Natural killer cell treated with Interleukin-12 subunit alpha and Interleukin-12 subunit beta and Interleukin-15 and Interleukin-18, amount 100 ng/mL, for 72 hours (primary cell): ENCODE measurements around the gene MSH6. TPM values are rescaled to one million over a fixed set of nuclear protein-coding genes. Genes with fewer than 3 reads are reported as not detected.
A peak's percentile ranks its signal among the peaks of the same experiment; 100 is the strongest.

ENCODE experiments used
- ATAC-seq, 2 donors: fragments of 150-1000 bp; cut with Tn5 transposase in 1 of 2; sonication (Bioruptor Pico), chemical (Tn5 transposase) in 1 of 2; 2 replicates each; pipeline ENCODE4 v1.10.0; 2021
- DNase-seq: peaks from one replicate; pipeline ENCODE4 v3.0.0; 2022; ENCODE audit warnings: low spot score
- H3K27ac Mint-ChIP-seq, 2 donors: 1 replicate in 1 of 2; 2 replicates in 1 of 2; pipeline ENCODE4 v1.8.0; 2022; ENCODE audit warnings: mixed read lengths in 2 of 2, mild to moderate bottlenecking in 1 of 2, moderate library complexity in 1 of 2
- H3K27me3 Mint-ChIP-seq, 2 donors: 1 replicate in 1 of 2; 2 replicates in 1 of 2; pipeline ENCODE4 v1.8.0; 2022; ENCODE audit warnings: mixed read lengths in 2 of 2
- H3K36me3 Mint-ChIP-seq: one replicate; pipeline ENCODE4 v1.8.0; 2022; ENCODE audit warnings: mixed read lengths
- H3K4me1 Mint-ChIP-seq, 2 donors: 1 replicate in 1 of 2; 2 replicates in 1 of 2; pipeline ENCODE4 v1.8.0; 2022; ENCODE audit warnings: low read depth in 2 of 2, mixed read lengths in 2 of 2, mild to moderate bottlenecking in 1 of 2
- H3K4me3 Mint-ChIP-seq: one replicate; pipeline ENCODE4 v1.8.0; 2022; ENCODE audit warnings: mixed read lengths
- H3K9me3 Mint-ChIP-seq: 2 replicates; pipeline ENCODE4 v1.8.0; 2022; ENCODE audit warnings: mixed read lengths
- total RNA-seq, 2 donors: library from RNA; stranded (reverse); gene quantifications; one replicate each; pipeline ENCODE4 v1.2.3, GENCODE V29; 2022

Gene MSH6, protein sequence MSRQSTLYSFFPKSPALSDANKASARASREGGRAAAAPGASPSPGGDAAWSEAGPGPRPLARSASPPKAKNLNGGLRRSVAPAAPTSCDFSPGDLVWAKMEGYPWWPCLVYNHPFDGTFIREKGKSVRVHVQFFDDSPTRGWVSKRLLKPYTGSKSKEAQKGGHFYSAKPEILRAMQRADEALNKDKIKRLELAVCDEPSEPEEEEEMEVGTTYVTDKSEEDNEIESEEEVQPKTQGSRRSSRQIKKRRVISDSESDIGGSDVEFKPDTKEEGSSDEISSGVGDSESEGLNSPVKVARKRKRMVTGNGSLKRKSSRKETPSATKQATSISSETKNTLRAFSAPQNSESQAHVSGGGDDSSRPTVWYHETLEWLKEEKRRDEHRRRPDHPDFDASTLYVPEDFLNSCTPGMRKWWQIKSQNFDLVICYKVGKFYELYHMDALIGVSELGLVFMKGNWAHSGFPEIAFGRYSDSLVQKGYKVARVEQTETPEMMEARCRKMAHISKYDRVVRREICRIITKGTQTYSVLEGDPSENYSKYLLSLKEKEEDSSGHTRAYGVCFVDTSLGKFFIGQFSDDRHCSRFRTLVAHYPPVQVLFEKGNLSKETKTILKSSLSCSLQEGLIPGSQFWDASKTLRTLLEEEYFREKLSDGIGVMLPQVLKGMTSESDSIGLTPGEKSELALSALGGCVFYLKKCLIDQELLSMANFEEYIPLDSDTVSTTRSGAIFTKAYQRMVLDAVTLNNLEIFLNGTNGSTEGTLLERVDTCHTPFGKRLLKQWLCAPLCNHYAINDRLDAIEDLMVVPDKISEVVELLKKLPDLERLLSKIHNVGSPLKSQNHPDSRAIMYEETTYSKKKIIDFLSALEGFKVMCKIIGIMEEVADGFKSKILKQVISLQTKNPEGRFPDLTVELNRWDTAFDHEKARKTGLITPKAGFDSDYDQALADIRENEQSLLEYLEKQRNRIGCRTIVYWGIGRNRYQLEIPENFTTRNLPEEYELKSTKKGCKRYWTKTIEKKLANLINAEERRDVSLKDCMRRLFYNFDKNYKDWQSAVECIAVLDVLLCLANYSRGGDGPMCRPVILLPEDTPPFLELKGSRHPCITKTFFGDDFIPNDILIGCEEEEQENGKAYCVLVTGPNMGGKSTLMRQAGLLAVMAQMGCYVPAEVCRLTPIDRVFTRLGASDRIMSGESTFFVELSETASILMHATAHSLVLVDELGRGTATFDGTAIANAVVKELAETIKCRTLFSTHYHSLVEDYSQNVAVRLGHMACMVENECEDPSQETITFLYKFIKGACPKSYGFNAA (N-terminal part only)
- 10 to 100 TPM; 62.7 to 81.2 TPM for total RNA-seq

DNA sequence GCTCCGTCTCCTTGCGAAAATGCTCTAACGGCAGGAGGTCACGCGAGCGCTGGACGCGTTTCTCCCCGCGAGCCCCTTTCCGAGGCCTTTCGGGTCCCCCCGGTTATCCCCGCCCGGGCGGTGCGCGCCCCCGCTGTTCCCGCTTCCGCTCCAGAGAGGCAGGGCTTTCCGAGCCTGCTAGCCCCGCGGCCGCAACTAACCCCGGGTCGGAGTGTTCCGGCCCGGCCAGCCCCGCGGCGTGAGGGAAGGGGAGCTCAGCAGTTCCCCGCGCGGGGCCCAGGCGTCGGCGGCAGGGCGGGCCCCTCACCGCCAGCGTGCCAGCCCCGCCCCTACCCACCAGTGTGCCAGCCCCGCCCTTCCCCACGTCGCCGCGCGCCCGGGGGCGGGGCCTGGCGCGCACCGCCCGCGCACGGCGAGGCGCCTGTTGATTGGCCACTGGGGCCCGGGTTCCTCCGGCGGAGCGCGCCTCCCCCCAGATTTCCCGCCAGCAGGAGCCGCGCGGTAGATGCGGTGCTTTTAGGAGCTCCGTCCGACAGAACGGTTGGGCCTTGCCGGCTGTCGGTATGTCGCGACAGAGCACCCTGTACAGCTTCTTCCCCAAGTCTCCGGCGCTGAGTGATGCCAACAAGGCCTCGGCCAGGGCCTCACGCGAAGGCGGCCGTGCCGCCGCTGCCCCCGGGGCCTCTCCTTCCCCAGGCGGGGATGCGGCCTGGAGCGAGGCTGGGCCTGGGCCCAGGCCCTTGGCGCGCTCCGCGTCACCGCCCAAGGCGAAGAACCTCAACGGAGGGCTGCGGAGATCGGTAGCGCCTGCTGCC lies at the start of gene MSH6:
Gene MSH6, plus strand, starts transcription at position 475 of the 815 bp plus-strand sequence. Its CDS starts 89 bp downstream, at position 564.
- Mint-ChIP-seq H3K36me3 (peaks cover 4% of the 10 kb centered on the region), H3K27ac (peak within 1 kb of the TSS; percentile 57 to 74), H3K27me3 (no peaks in the 10 kb centered on the region), H3K9me3 (no peaks in the 10 kb centered on the region), H3K4me1 (peaks cover 18 to 20% of the 10 kb centered on the region in 2 donors), H3K4me3 (peak within 1 kb of the TSS; percentile 93)
- peak; percentile 96 for ATAC-seq
- DNase-seq = peak; percentile 93

DNA sequence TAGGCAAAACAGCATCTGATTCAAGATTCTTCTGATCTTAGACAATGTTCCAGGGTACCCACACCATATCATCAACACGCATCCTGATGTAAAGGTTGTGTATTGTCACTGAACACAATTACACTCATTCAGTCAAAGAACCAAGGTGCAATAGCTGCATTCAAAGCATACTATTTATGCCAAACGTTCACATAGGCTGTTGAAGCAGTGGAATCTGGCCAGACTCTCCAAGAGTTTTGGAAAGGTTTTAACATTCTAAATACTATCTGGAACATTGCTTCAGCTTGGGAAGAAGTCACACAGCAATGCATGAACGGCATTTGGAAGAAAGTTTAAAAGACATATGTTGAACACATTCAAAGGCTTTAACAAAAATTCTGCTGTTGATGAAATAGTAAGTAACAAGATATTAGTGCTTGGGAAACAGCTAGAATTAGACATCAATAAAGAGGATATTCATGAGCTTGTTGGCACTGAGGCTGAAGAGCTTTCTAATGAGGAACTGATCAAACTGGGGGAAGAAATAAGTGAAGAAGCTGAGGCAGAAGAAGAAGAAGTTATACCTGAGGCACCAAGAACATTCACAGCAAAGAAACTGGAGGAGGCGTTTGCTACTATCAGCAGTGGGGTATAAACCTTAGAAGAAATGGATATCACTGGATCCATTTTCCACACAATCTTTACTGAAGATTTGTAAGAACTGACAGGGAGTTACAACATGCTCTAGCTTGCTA lies 47.6 kb upstream of the MSH6 start:
- Mint-ChIP-seq H3K27ac (no peak overlapping the region), H3K27me3 (peaks cover 0 to 12% of the 10 kb centered on the region in 2 donors), H3K4me1 (no peaks in the 10 kb centered on the region), H3K4me3 (no peak overlapping the region), H3K36me3 (no peaks in the 10 kb centered on the region), H3K9me3 (no peaks in the 10 kb centered on the region)
- DNase-seq (no peak), ATAC-seq (no peak)

DNA sequence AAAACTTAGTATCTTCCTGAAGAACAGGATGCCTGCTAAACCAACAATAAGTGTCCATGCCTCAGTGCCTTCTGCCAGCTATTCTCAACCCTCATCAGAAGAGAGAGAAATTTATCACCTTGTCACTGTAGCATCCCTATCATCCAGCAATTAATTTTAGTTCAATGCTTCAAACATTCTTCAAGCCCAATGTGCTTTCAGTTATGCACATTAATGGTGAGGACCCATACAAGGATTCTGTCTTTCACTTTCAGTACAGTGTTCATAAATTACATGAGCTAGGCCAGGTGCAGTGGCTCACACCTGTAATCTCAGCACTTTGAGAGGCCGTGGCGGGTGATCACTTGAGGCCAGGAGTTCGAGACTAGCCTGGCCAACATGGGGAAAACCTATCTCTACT lies 47.0 kb upstream of the MSH6 start:
- Mint-ChIP-seq H3K27me3 (peaks cover 0 to 12% of the 10 kb centered on the region in 2 donors), H3K36me3 (no peaks in the 10 kb centered on the region), H3K9me3 (no peaks in the 10 kb centered on the region), H3K4me3 (no peak overlapping the region), H3K27ac (no peak overlapping the region), H3K4me1 (no peaks in the 10 kb centered on the region)
- ATAC-seq (no peak), DNase-seq (no peak)

DNA sequence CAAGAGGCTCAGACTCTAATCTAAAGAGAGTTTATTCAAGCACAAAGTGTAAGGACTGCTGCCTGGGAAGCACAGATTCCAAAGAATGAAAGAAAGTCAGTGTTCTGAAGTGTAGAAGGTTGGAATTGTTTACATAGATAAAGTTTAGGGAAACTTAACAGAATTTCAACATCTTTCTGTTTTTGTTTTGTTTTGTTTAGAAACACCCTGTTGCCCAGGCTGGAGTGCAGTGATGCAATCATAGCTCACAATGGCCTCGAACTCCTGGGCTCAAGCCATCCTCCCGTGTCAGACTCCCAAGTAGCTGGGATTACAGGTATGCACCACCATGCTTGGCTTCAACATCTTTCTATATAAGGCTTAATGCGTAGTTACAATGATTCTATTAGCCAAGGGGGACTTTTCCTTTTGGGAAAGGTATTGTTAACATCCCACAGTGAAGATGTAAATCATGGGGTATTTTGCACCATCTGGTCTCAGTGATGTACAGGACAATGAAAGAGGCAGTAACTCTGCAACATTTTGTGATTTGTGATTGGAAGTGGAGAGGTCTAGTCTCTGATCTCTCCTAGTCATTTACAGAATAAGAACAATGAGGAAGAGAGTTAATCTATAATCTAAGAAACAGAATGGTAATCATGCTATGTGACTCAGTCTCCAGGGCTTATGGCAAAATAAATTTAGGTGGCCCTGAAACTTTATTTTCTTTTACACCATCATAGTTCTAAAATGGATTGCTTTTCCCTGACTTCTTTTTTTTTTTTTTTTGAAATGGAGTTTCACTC lies 45.6 kb upstream of the MSH6 start:
- Mint-ChIP-seq H3K36me3 (no peaks in the 10 kb centered on the region), H3K4me3 (no peak overlapping the region), H3K27me3 (peaks cover 4 to 15% of the 10 kb centered on the region in 2 donors), H3K9me3 (no peaks in the 10 kb centered on the region), H3K4me1 (no peaks in the 10 kb centered on the region), H3K27ac (no peak overlapping the region)
- DNase-seq = no peak
- ATAC-seq = no peak

DNA sequence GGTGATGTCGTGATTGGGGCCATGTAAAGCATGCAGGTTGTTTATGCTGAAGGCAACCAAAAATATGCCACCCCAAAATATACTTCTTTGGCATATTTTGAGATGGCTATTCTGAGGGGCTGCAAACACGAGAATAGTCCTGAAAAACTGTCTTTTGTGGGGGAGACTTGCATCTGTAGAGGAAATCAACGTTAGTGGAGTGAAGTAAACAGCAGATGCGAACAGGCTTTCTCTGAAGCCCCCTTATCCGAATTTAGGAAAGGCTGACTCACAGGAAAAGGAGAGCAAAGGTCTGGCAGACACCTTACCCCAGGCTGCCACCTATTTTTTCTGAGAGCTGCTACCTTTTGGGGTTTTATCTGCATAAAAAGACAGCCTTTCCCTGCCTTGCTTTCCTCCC lies 44.6 kb upstream of the MSH6 start:
- Mint-ChIP-seq H3K4me1 (no peaks in the 10 kb centered on the region), H3K4me3 (no peak overlapping the region)
- ATAC-seq = no peak

DNA sequence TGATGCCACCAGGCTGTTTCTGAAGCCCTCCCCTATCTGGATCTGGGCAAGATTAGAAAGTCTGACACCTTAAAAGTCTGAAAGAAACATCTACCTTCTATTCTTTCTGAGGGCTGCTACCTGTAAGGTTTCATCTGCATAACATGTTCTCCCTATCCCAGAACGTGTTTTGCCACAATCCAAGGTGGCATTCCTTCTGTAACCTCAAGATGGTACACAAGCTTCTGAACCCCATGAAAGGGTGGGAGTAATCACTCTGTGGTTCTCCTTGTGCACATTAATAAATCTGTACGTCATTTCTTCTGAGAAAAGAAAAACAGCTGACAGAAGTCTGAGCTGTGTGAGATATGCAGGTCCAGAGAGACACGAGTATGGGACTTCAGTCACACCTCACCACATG lies 41.8 kb upstream of the MSH6 start:
- Mint-ChIP-seq H3K36me3 (no peaks in the 10 kb centered on the region), H3K4me3 (no peak overlapping the region), H3K27me3 (peaks cover 17 to 19% of the 10 kb centered on the region in 2 donors), H3K9me3 (no peaks in the 10 kb centered on the region), H3K27ac (no peak overlapping the region), H3K4me1 (no peaks in the 10 kb centered on the region)
- DNase-seq (no peak), ATAC-seq (no peak)

More for the DNA sequence above, 44.6 kb upstream of the MSH6 start:
- Mint-ChIP-seq H3K9me3 (no peaks in the 10 kb centered on the region), H3K27ac (no peak overlapping the region), H3K36me3 (no peaks in the 10 kb centered on the region), H3K27me3 (peaks cover 6 to 17% of the 10 kb centered on the region in 2 donors)
- DNase-seq = no peak

DNA sequence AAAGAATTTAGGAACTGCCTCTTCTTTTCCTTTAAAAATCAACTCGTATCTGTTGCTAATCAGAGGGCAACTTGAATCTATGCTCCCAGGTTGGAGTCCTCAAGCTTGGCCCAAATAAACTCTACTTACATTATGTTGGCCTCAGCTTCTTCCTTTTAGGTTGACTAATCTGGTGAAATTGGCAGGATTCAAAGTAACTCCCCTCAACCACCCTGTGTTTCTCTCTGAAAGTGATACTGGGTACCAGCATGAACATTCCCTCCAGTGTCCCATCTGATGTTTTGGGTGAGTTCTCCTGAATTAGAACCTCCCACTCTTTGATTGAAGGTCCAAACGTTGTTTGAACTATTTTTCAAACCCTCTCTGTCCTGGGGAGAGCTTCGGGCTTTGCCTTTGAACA lies 41.3 kb upstream of the MSH6 start:
- H3K36me3 Mint-ChIP-seq = peaks cover 1% of the 10 kb centered on the region
- no peak for ATAC-seq
- no peak overlapping the region for H3K27ac Mint-ChIP-seq
- no peaks in the 10 kb centered on the region for H3K9me3 Mint-ChIP-seq
- no peak for DNase-seq
- H3K4me3 Mint-ChIP-seq = no peak overlapping the region
- no peaks in the 10 kb centered on the region for H3K4me1 Mint-ChIP-seq
- peaks cover 17 to 19% of the 10 kb centered on the region in 2 donors for H3K27me3 Mint-ChIP-seq

DNA sequence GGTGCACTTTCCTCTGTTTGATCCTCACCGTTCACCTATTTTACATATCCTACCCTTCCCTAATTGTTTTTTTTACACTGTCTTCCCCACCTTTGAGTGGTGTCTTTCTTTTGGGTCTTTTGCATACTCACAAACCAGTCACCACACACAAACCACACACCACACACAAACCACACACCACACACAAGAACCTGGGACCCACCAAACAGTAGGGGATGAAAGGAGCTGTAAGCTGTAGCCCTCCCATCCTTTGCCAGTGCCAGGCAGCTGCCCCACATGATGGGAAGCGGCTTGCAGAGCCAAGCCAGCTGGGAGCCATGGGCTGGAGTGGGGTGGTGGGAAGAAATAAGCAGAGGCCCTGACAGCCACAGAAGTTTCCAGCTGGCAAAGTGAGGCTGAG lies 38.9 kb upstream of the MSH6 start:
- Mint-ChIP-seq H3K4me1 (no peaks in the 10 kb centered on the region), H3K36me3 (peaks cover 6% of the 10 kb centered on the region), H3K27ac (no peak overlapping the region), H3K27me3 (peaks cover 14 to 17% of the 10 kb centered on the region in 2 donors), H3K9me3 (peaks cover 3% of the 10 kb centered on the region), H3K4me3 (no peak overlapping the region)
- DNase-seq (no peak), ATAC-seq (no peak)

DNA sequence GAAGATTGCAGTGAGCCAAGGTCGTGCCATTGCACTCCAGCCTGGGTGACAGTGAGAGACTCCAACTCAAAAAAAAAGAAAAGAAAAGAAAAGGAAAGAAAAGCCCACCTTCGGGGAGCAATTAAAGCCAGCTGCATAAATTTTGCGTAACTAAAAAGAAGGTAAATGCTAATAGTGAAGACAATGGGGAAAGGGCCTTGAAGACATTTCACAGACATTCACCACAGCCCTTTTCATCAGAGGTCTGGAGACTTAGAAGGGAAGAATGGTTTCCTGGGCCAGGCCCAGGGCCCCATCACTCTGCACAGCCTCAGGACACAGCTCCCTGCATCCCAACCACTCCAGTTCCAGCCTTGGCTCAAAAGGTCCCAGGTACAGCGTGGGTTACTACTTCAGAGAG lies 35.1 kb upstream of the MSH6 start:
- H3K9me3 Mint-ChIP-seq = peaks cover 3% of the 10 kb centered on the region
- no peak overlapping the region for H3K4me3 Mint-ChIP-seq
- no peak for DNase-seq
- H3K4me1 Mint-ChIP-seq = peaks cover 9 to 13% of the 10 kb centered on the region in 2 donors
- no peak for ATAC-seq
- H3K27me3 Mint-ChIP-seq = peaks cover 9 to 11% of the 10 kb centered on the region in 2 donors
- H3K27ac Mint-ChIP-seq = no peak overlapping the region
- H3K36me3 Mint-ChIP-seq = peaks cover 6% of the 10 kb centered on the region

DNA sequence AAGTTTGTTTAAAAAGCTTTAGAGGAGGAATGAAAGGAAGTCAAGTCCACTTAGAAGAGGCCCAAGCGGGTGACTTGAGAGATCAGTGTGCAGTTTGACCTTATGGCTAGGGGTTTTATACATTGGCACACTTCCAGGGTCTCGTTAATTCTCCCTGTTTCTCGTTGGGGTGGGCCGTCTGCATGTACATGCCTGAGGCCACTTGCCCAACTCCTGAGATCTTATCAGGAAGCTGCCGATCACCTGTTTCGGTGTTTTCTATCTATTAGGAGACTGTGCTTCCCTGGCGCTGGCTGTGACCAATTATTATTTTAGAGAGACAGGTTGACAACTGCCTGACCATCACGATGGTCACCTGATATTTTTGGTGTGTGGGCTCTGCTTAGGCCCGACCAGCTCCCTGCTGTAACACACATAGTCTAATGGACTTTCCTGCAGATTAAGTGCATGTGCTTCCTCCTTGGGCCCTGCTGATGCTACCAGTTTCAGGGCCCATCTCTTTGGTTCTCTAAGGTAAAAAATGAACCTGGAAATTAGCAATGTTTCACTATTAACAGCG lies 31.0 kb upstream of the MSH6 start:
- H3K27ac Mint-ChIP-seq = peak overlapping the region; percentile 54 to 83
- no peak for DNase-seq
- H3K27me3 Mint-ChIP-seq = no peaks in the 10 kb centered on the region
- H3K9me3 Mint-ChIP-seq = peaks cover 3% of the 10 kb centered on the region
- H3K4me1 Mint-ChIP-seq = peaks cover 9 to 13% of the 10 kb centered on the region in 2 donors
- peak overlapping the region; percentile 72 for H3K4me3 Mint-ChIP-seq
- H3K36me3 Mint-ChIP-seq = peaks cover 2% of the 10 kb centered on the region
- ATAC-seq = peak; percentile 37 to 64

DNA sequence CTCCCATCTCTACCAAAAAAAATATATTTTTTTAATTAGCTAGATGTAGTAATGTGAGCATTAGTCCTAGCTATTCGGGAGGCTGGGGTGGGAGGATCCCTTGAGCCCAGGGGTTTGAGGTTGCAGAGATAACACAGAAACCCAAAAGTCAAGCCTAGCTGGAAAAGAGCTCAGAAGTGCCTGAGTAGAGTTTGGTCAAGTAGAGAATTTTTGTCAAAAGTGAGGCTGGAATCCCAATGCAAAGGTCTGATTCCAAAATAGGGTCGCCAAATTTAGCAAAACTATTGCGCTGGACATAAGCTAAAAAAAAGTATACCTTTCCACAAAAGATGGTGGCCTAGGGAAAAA lies 15.5 kb upstream of the MSH6 start:
- ATAC-seq (no peak), DNase-seq (no peak)
- no peak overlapping the region for H3K27ac Mint-ChIP-seq
- H3K4me3 Mint-ChIP-seq = no peak overlapping the region
- H3K27me3 Mint-ChIP-seq = no peaks in the 10 kb centered on the region
- no peaks in the 10 kb centered on the region for H3K36me3 Mint-ChIP-seq
- peaks cover 4 to 10% of the 10 kb centered on the region in 2 donors for H3K4me1 Mint-ChIP-seq
- no peaks in the 10 kb centered on the region for H3K9me3 Mint-ChIP-seq
